GM10266 (cell line): Measurements from ENCODE around the gene BPIFB3.
"Not testable (repeated sequence)": the region's sequence is repeated elsewhere in the genome, so short reads cannot be mapped to it uniquely, and the experiment has no call there.

Source experiments
- DNase-seq: peaks from one replicate; pipeline ENCODE4 v3.0.0; 2012; ENCODE audit errors: extremely low spot score
- CTCF ChIP-seq: IDR thresholded peaks from 2 replicates; pipeline ENCODE4 v1.5.1; 2012; ENCODE audit warnings: mild to moderate bottlenecking, low read depth; ENCODE audit not compliant: control insufficient read depth, insufficient read depth; ENCODE audit errors: missing control alignments

BPIFB3 gene

GRCh38 chr20:33034901-33035492 lies 18.7 kb upstream of the BPIFB3 start:
- no peak for TF ChIP-seq CTCF
- DNase-seq = no peak

GRCh38 chr20:33037456-33037855 lies 16.2 kb upstream of the BPIFB3 start:
- TF ChIP-seq CTCF = no peak
- DNase-seq = no peak

GRCh38 chr20:33038243-33038642 lies 15.5 kb upstream of the BPIFB3 start:
- no peak for TF ChIP-seq CTCF

GRCh38 chr20:33042430-33042829 lies 11.3 kb upstream of the BPIFB3 start:
- no peak for TF ChIP-seq CTCF
- no peak for DNase-seq

More at GRCh38 chr20:33038243-33038642, 15.5 kb upstream of the BPIFB3 start:
- no peak for DNase-seq

GRCh38 chr20:33042983-33043730 lies 10.5 kb upstream of the BPIFB3 start:
- DNase-seq = no peak
- no peak for TF ChIP-seq CTCF

GRCh38 chr20:33043731-33044181 lies 9.9 kb upstream of the BPIFB3 start:
- no peak for TF ChIP-seq CTCF
- DNase-seq = no peak

GRCh38 chr20:33045129-33045721 lies 8.5 kb upstream of the BPIFB3 start:
- not testable (repeated sequence) for DNase-seq

GRCh38 chr20:33046412-33046811 lies 7.3 kb upstream of the BPIFB3 start:
- TF ChIP-seq CTCF = no peak
- DNase-seq = no peak
